Right lung (tissue), 10 donors: ENCODE data around the gene VOPP1. TPM values are rescaled to one million over a fixed set of nuclear protein-coding genes. Genes with fewer than 3 reads are reported as not detected.
A peak's percentile ranks its signal among the peaks of the same experiment; 100 is the strongest.
"Not testable (repeated sequence)": the region's sequence is repeated elsewhere in the genome, so short reads cannot be mapped to it uniquely, and the experiment has no call there.

Experiments
- DNase-seq, 2 donors: peaks; one replicate each; pipeline ENCODE4 v3.0.0-alpha.2; 2013
- long read RNA-seq, 8 donors: transcript quantifications; one replicate each; lab custom pipeline, GENCODE V29; 2026
- polyA plus RNA-seq, 5 donors: library from polyadenylated mRNA; unstranded; fragments of 120-200 nt; gene quantifications; one replicate each; pipeline versions ENCODE4 v1.2.1 to v1.2.3, GENCODE V29; 2013; ENCODE audit warnings: inconsistent platforms in 1 of 5, low replicate concordance in 1 of 5; ENCODE audit not compliant: insufficient read length in 5 of 5, insufficient read depth in 1 of 5

Gene VOPP1
- 10 to 100 TPM; 35.0 to 38.8 (median 36.8) TPM for polyA plus RNA-seq
- long read RNA-seq, donor 1, transcript VOPP1-201 (5 exons, 2,962 nt): major isoform, 14 of 30 reads
- long read RNA-seq, donor 1, partial matches to known transcripts: 16 of 30 reads
- long read RNA-seq, donor 1, other reads (novel, unspliced or antisense): 0 of 30 reads
- long read RNA-seq, donor 2, transcript VOPP1-201 (5 exons, 2,962 nt): major isoform, 21 of 21 reads
- long read RNA-seq, donor 2, partial matches to known transcripts: 0 of 21 reads
- long read RNA-seq, donor 2, other reads (novel, unspliced or antisense): 0 of 21 reads
- long read RNA-seq, donor 3, transcript VOPP1-201 (5 exons, 2,962 nt): major isoform, 14 of 14 reads
- long read RNA-seq, donor 3, partial matches to known transcripts: 0 of 14 reads
- long read RNA-seq, donor 3, other reads (novel, unspliced or antisense): 0 of 14 reads
- long read RNA-seq, donor 4, transcript VOPP1-201 (5 exons, 2,962 nt): major isoform, 7 of 7 reads
- long read RNA-seq, donor 4, partial matches to known transcripts: 0 of 7 reads
- long read RNA-seq, donor 4, other reads (novel, unspliced or antisense): 0 of 7 reads
- long read RNA-seq, donor 5, transcript VOPP1-201 (5 exons, 2,962 nt): major isoform, 17 of 17 reads
- long read RNA-seq, donor 5, partial matches to known transcripts: 0 of 17 reads
- long read RNA-seq, donor 5, other reads (novel, unspliced or antisense): 0 of 17 reads
- long read RNA-seq, donor 6, transcript VOPP1-201 (5 exons, 2,962 nt): major isoform, 21 of 21 reads
- long read RNA-seq, donor 6, partial matches to known transcripts: 0 of 21 reads
- long read RNA-seq, donor 6, other reads (novel, unspliced or antisense): 0 of 21 reads
- long read RNA-seq, donor 7, transcript VOPP1-201 (5 exons, 2,962 nt): major isoform, 21 of 21 reads
- long read RNA-seq, donor 7, partial matches to known transcripts: 0 of 21 reads
- long read RNA-seq, donor 7, other reads (novel, unspliced or antisense): 0 of 21 reads
- long read RNA-seq, donor 8, transcript VOPP1-201 (5 exons, 2,962 nt): major isoform, 9 of 9 reads
- long read RNA-seq, donor 8, partial matches to known transcripts: 0 of 9 reads
- long read RNA-seq, donor 8, other reads (novel, unspliced or antisense): 0 of 9 reads

GRCh38 chr7:55572378-55573233 is at the start of gene VOPP1:
Gene VOPP1 (minus strand): TSS chr7:55572502. CDS start chr7:55572324, 178 bp downstream.
- DNase-seq: peak; percentile 75 to 77

- DNase-seq: no peak
Observed at GRCh38 chr7:55618913-55619312, 46.6 kb upstream of the VOPP1 start.

- DNase-seq: not testable (repeated sequence)
Observed at GRCh38 chr7:55614365-55615064, 42.2 kb upstream of the VOPP1 start.

- not testable (repeated sequence) for DNase-seq
Observed at GRCh38 chr7:55609726-55610125, 37.4 kb upstream of the VOPP1 start.

GRCh38 chr7:55605661-55606060 is 33.4 kb upstream of the VOPP1 start:
- not testable (repeated sequence) for DNase-seq

- DNase-seq: not testable (repeated sequence)
Observed at GRCh38 chr7:55597944-55598499, 25.7 kb upstream of the VOPP1 start.

GRCh38 chr7:55597214-55597739 is 25.0 kb upstream of the VOPP1 start:
- not testable (repeated sequence) for DNase-seq

GRCh38 chr7:55595511-55595910 is 23.2 kb upstream of the VOPP1 start:
- no peak for DNase-seq

GRCh38 chr7:55594870-55595269 is 22.6 kb upstream of the VOPP1 start:
- DNase-seq: no peak

GRCh38 chr7:55594414-55594813 is 22.1 kb upstream of the VOPP1 start:
- no peak for DNase-seq

GRCh38 chr7:55593515-55594318 is 21.4 kb upstream of the VOPP1 start:
- DNase-seq: no peak

- no peak for DNase-seq
Observed at GRCh38 chr7:55593172-55593514, 20.8 kb upstream of the VOPP1 start.

- DNase-seq: no peak
Observed at GRCh38 chr7:55592492-55592891, 20.2 kb upstream of the VOPP1 start.

GRCh38 chr7:55591282-55591931 is 19.1 kb upstream of the VOPP1 start:
- no peak for DNase-seq

GRCh38 chr7:55590517-55591281 is 18.4 kb upstream of the VOPP1 start:
- DNase-seq: no peak

- no peak for DNase-seq
Observed at GRCh38 chr7:55589905-55590304, 17.6 kb upstream of the VOPP1 start.

- no peak for DNase-seq
Observed at GRCh38 chr7:55588976-55589604, 16.8 kb upstream of the VOPP1 start.
